ENCODE results near the gene STAU1. TPM values are rescaled to one million over a fixed set of nuclear protein-coding genes. Genes with fewer than 3 reads are reported as not detected.

The STAU1 gene
- total and polyA plus RNA-seq, 2 of the 13 experiments (the other 11 are each of a cell fraction or from before 2014, with no cell fraction given), result 119 to 133 TPM

DNA sequence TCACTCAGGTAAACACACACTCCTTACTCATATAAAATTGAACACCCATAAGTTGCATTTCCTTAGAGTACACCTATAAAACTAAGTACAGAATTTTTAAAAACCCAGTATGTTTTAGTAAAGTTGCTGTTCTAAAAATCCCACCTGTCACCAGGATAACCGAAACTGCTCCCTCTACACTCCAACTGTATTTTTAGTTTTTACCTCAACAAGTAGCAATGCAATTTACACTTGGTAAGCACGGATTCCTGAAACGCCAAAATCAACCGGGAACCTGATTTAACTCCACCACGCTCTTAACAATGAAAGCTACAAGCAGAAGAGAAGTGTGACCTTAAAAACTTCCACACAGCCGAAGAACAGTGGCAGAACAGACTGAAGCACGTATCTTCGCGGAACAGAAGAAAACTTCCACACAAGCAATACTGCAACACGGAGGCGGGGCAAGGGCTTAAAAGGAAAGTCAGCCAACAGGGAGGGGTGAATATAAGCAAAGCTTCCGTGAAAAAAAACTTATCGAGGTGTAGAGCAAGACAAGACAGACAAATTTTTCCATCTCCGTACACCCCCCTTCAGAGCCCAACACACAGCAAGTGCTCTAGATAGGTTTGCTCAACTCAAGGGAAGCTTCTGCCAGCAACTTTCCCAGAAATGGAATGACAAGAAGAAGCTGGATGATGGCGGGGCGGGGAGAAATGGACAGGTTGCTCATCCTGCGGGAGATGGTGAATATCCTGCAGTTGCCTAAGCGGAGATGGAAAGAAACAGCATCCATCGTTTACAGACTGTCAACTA lies 1.4 kb downstream of the STAU1 start (continued):
- TF ChIP-seq ZNF790 (CRISPR knock-in tag; IDR thresholded peaks at IDR 0.05; ENCODE audit: borderline replicate concordance) (no peak), GLI4 (CRISPR knock-in tag; IDR thresholded peaks at IDR 0.05; ENCODE audit: borderline replicate concordance) (no peak), YY1 (IDR thresholded peaks at IDR 0.05; ENCODE audit: insufficient read depth, insufficient replicate concordance, low read depth, low read length) (peak; percentile 13), SMC3 (IDR thresholded peaks at IDR 0.05; ENCODE audit: low read length) (no peak), TRIM24 (CRISPR knock-in tag; IDR thresholded peaks at IDR 0.05) (no peak), RBAK (CRISPR knock-in tag; IDR thresholded peaks at IDR 0.05) (no peak), ZKSCAN5 (CRISPR knock-in tag; IDR thresholded peaks at IDR 0.05) (no peak), TEF (CRISPR knock-in tag; IDR thresholded peaks at IDR 0.05) (no peak), KLF12 (CRISPR knock-in tag; IDR thresholded peaks at IDR 0.05; ENCODE audit: borderline replicate concordance) (no peak), ATF2 (CRISPR knock-in tag; IDR thresholded peaks at IDR 0.05) (no peak; the same call in 1 of the 2 replicates), TBP (CRISPR knock-in tag; IDR thresholded peaks at IDR 0.05) (no peak), KLF6 (CRISPR knock-in tag; IDR thresholded peaks at IDR 0.05) (no peak), ZNF329 (CRISPR knock-in tag; IDR thresholded peaks at IDR 0.05; ENCODE audit: low read depth) (no peak), ZNF572 (CRISPR knock-in tag; IDR thresholded peaks at IDR 0.05) (no peak), ZNF772 (CRISPR knock-in tag; IDR thresholded peaks at IDR 0.05) (0 out of 2 replicates have a peak, but pooled peaks have one; percentile 2), HNRNPK (IDR thresholded peaks at IDR 0.05; ENCODE audit: low read depth, low read length, poor library complexity, severe bottlenecking) (no peak), SSRP1 (CRISPR knock-in tag; IDR thresholded peaks at IDR 0.05) (no peak), ZNF691 (CRISPR knock-in tag; IDR thresholded peaks at IDR 0.05; ENCODE audit: borderline replicate concordance, low read depth) (no peak), BORCS8-MEF2B (CRISPR knock-in tag; IDR thresholded peaks at IDR 0.05) (no peak), MLX (CRISPR knock-in tag; IDR thresholded peaks at IDR 0.05) (no peak), ZNF776 (CRISPR knock-in tag; IDR thresholded peaks at IDR 0.05) (no peak), ZMYM4 (CRISPR knock-in tag; IDR thresholded peaks at IDR 0.05) (no peak), MAF1 (CRISPR knock-in tag; IDR thresholded peaks at IDR 0.05; ENCODE audit: borderline replicate concordance) (0 out of 2 replicates have a peak, but pooled peaks have one; percentile 46)
- TF ChIP-seq, protein P1, sequence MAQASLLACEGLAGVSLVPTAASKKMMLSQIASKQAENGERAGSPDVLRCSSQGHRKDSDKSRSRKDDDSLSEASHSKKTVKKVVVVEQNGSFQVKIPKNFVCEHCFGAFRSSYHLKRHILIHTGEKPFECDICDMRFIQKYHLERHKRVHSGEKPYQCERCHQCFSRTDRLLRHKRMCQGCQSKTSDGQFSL (CRISPR knock-in tag; IDR thresholded peaks at IDR 0.05), result no peak
- TF ChIP-seq, protein P2, sequence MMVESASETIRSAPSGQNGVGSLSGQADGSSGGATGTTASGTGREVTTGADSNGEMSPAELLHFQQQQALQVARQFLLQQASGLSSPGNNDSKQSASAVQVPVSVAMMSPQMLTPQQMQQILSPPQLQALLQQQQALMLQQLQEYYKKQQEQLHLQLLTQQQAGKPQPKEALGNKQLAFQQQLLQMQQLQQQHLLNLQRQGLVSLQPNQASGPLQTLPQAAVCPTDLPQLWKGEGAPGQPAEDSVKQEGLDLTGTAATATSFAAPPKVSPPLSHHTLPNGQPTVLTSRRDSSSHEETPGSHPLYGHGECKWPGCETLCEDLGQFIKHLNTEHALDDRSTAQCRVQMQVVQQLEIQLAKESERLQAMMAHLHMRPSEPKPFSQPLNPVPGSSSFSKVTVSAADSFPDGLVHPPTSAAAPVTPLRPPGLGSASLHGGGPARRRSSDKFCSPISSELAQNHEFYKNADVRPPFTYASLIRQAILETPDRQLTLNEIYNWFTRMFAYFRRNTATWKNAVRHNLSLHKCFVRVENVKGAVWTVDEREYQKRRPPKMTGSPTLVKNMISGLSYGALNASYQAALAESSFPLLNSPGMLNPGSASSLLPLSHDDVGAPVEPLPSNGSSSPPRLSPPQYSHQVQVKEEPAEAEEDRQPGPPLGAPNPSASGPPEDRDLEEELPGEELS (CRISPR knock-in tag; IDR thresholded peaks at IDR 0.05), result no peak
